Smooth muscle cell of the coronary artery (primary cell): ENCODE data around the gene INPPL1. TPM values are rescaled to one million over a fixed set of nuclear protein-coding genes. Genes with fewer than 3 reads are reported as not detected.

Experiments used
- total RNA-seq: library from RNA; depleted of rRNA; stranded (reverse); fragments of >200 nt; gene quantifications from 2 replicates; pipeline ENCODE4 v1.2.3, GENCODE V29; 2014; ENCODE audit warnings: low replicate concordance

INPPL1 gene
- total RNA-seq, result 49.4 and 53.9 TPM in 2 replicates

GRCh38 chr11:72224564-72225410, at the start of gene INPPL1:
TSS of gene INPPL1 (plus strand) at chr11:72224767. CDS start at chr11:72224985, 218 bp downstream.

DNA sequence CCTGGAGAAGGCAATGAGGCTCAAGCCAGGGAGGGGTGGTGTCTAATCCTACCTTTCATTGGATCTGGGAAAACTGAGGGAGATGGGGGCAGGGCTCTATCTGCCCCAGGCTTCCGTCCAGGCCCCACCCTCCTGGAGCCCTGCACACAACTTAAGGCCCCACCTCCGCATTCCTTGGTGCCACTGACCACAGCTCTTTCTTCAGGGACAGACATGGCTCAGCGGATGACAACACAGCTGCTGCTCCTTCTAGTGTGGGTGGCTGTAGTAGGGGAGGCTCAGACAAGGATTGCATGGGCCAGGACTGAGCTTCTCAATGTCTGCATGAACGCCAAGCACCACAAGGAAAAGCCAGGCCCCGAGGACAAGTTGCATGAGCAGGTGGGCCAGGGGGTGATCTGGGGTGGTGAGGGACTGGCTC, 32.6 kb upstream of the INPPL1 start, which contains the start of gene FOLR1:
TSS of gene FOLR1 (plus strand) at position 180 of the 421 bp plus-strand sequence. CDS start at position 214, 34 bp downstream.

GRCh38 chr11:72216638-72217037, 7.9 kb upstream of the INPPL1 start, which contains the start of gene FOLR2:
TSS of gene FOLR2 (plus strand) at chr11:72216794. CDS start at chr11:72218585, 1,791 bp downstream.

DNA sequence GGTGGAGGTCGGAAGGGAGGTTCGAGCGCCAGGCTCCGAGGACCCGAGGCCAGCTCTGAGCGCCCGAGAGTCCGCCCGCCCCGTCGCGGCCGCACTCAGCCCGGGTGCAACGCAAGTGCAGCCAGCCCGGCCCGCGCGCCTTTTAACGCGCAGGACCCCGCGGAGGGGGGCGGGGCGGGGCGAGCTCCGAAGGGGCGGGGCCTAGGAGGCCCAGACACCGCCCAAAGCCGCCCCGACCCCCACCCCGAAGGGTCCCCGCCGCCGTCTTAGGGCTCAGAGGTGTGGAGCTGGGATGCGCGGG, 19.4 kb downstream of the INPPL1 start, which contains the start of gene PHOX2A:
TSS of gene PHOX2A (minus strand) at position 117 of the 301 bp plus-strand sequence. CDS start 172 bp downstream, outside the sequence.

Other genes with a start within 250 kb of the INPPL1 start
- 1.9 and 3.8 TPM in 2 replicates for gene IL18BP, start 225.9 kb upstream of the INPPL1 start, total RNA-seq
- gene NUMA1, start 144.2 kb upstream of the INPPL1 start, total RNA-seq, result 88.9 and 138 TPM in 2 replicates
- 7.5 and 9.5 TPM in 2 replicates for gene LRRC51, start 143.9 kb upstream of the INPPL1 start, total RNA-seq
- gene LAMTOR1, start 121.5 kb upstream of the INPPL1 start, total RNA-seq, result 87.7 and 153 TPM in 2 replicates
- not detected in 2 replicates for gene TOMT, start 118.8 kb upstream of the INPPL1 start, total RNA-seq
- gene ANAPC15, start 112.1 kb upstream of the INPPL1 start, total RNA-seq, result 37.6 and 61.5 TPM in 2 replicates
- 5.5 TPM in 1 of 2 replicates, not detected in the other for gene FOLR3, start 89.0 kb upstream of the INPPL1 start, total RNA-seq
- gene FOLR1, start 32.6 kb upstream of the INPPL1 start, total RNA-seq, result not detected in 2 replicates
- not detected in 2 replicates for gene FOLR2, start 8.0 kb upstream of the INPPL1 start, total RNA-seq
- gene PHOX2A, start 19.4 kb downstream of the INPPL1 start, total RNA-seq, result not detected in 2 replicates
- gene CLPB, start 209.8 kb downstream of the INPPL1 start, total RNA-seq, result 26.3 and 40.8 TPM in 2 replicates